Left hindlimb (tissue), 1 donor: Measurements from ENCODE around the gene AMN1.

Experiments
- DNase-seq: peaks from one replicate; pipeline ENCODE4 v3.0.0-alpha.2; 2018

AMN1 gene

DNA sequence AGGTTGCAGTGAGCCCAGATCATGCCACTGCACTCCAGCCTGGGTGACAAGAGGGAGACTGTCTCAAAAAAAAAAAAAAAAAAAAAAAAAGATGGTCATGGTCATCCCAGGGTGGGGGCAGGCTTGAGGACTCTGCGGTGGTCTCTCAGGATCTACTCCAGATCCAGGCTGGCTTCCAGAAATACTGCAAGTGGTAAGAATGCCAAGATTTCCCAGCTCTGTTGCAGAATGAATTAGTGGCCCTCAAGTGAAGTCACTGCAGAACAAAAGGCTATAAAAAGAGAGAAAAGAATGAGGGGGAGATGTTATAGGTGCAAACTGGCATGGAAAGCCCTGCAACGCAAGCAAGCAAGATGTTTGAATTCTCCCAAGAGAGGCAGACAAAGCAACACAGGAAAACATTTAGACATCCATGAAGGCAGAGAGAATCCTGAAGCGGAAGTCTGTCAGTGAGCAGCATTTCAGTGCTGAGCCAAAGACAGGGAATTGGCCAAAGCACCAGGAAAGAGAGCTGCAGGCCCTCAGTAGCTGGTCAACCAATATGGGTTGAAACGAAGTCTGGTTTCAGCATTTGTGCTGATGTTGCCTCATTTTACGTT is 101.3 kb downstream of the AMN1 start:
- DNase-seq: no peak

DNA sequence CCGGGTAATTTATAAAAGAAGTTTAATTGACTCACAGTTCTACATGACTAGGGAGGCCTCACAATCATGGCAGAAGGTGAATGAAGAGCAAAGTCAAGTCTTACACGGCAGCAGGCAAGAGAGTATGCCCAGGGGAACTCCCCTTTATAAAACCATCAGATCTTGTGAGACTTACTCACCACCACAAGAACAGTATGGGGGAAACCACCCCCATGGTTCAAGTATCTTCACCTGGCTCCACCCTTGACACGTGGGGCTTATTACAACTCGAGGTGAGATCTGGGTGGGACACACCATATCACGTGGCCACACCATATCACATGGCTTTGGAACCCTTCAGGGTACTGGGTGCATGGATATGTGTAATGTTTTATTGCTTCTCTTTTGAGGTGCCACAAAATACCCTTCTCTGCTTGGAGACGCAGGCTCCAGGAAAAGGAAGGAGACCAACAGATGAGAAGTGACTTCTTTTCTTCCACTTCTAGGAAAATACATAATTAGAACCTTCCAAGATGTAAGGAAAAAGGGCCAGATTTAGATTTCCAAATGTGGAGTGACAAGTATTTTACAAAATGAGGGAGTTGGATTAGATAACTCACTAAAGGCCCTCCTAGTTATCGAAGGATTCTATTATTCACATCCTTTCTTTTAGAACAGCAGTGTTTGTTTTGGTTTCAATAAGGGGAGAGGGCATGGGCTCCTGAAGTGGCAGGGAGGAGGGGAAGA is 102.4 kb downstream of the AMN1 start:
- no peak for DNase-seq

DNA sequence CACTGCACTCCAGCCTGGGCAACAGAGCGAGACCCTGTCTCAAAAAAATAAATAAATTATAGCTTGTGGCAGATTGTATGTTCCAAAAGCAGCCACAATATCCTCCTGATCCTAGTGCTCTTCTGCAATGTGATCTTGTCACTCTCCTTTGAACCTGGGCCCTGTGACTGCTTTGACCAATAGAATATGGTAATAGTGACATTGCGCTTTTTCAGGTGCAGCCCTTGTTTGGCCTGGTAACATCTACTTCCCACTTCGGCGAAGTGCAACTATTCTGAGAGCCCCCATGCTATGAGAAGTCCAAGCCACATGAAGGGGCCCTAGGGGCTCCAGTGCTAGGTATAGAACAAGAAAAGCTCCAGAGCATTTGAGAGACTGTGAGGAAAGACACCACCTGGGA is 106.8 kb downstream of the AMN1 start:
- no peak for DNase-seq
